MM.1S (cell line): ENCODE data around the gene USP46.

Experiments used
- DNase-seq: peaks from one replicate; pipeline ENCODE4 v3.0.0-alpha.2; 2015
- H2AFZ ChIP-seq: fragments of 300-600 bp; sonication (generic); 2 replicates; pipeline ENCODE4 v1.6.0; 2016; ENCODE audit warnings: antibody characterized with exemption, low read length
- H3F3A ChIP-seq: fragments of 300-600 bp; sonication (generic); 2 replicates; pipeline ENCODE4 v1.6.1; 2016; ENCODE audit warnings: mild to moderate bottlenecking, antibody characterized with exemption, low read length, moderate library complexity, mixed read lengths; ENCODE audit not compliant: insufficient read depth
- H3K27ac ChIP-seq: fragments of 300-600 bp; sonication (generic); 2 replicates; pipeline ENCODE4 v1.5.1; 2016; ENCODE audit warnings: mild to moderate bottlenecking, low read length
- H3K27me3 ChIP-seq: fragments of 300-600 bp; sonication (generic); replicated peaks from 2 replicates; pipeline ENCODE4 v1.6.0; 2016; ENCODE audit warnings: low read length; ENCODE audit not compliant: insufficient read depth
- H3K36me3 ChIP-seq: fragments of 300-600 bp; sonication (generic); replicated peaks from 2 replicates; pipeline ENCODE4 v1.6.1; 2016; ENCODE audit warnings: mild to moderate bottlenecking, low read length, mixed read lengths; ENCODE audit not compliant: insufficient read depth
- H3K4me1 ChIP-seq: fragments of 300-600 bp; sonication (generic); 2 replicates; pipeline ENCODE4 v1.6.1; 2016; ENCODE audit warnings: low read length, mixed read lengths
- H3K4me2 ChIP-seq: fragments of 300-600 bp; sonication (generic); 2 replicates; pipeline ENCODE4 v1.6.0; 2016; ENCODE audit warnings: low read depth, low read length
- H3K4me3 ChIP-seq: fragments of 300-600 bp; sonication (generic); 2 replicates; pipeline ENCODE4 v1.5.1; 2016; ENCODE audit warnings: low read length, mixed read lengths
- H3K79me2 ChIP-seq: fragments of 300-600 bp; sonication (generic); 2 replicates; pipeline ENCODE4 v1.6.1; 2016; ENCODE audit warnings: mixed run types, low read length, mixed read lengths
- H3K9ac ChIP-seq: fragments of 300-600 bp; sonication (generic); 2 replicates; pipeline ENCODE4 v1.6.1; 2016; ENCODE audit warnings: low read length, mixed read lengths
- H3K9me2 ChIP-seq: fragments of 300-600 bp; sonication (generic); replicated peaks from 2 replicates; pipeline ENCODE4 v1.6.1; 2016; ENCODE audit warnings: mild to moderate bottlenecking, low read length, mixed read lengths; ENCODE audit not compliant: insufficient read depth
- H3K9me3 ChIP-seq: fragments of 300-600 bp; sonication (generic); replicated peaks from 2 replicates; pipeline ENCODE4 v1.6.1; 2016; ENCODE audit warnings: mild to moderate bottlenecking, low read length, mixed read lengths; ENCODE audit not compliant: insufficient read depth
- H4K20me1 ChIP-seq: fragments of 300-600 bp; sonication (generic); 2 replicates; pipeline ENCODE4 v1.6.1; 2016; ENCODE audit warnings: mild to moderate bottlenecking, low read length, moderate library complexity, mixed read lengths; ENCODE audit not compliant: insufficient read depth
- EZH2 ChIP-seq: fragments of 300-600 bp; sonication (generic); optimal IDR thresholded peaks from 2 replicates; pipeline ENCODE3; 2017; ENCODE audit warnings: low read depth, mild to moderate bottlenecking, antibody characterized with exemption, low read length, mixed read lengths
- EZH2phosphoT487 ChIP-seq: fragments of 300-600 bp; sonication (generic); IDR thresholded peaks from 2 replicates; pipeline ENCODE4 v1.6.1; 2018; ENCODE audit warnings: antibody characterized with exemption, low read length
- TF ChIP-seq, protein P1 (sequence below): fragments of 300-600 bp; sonication (generic); IDR thresholded peaks from 2 replicates; pipeline ENCODE4 v1.5.1; 2016; ENCODE audit warnings: antibody characterized with exemption, low read length, mixed read lengths

Gene USP46

DNA sequence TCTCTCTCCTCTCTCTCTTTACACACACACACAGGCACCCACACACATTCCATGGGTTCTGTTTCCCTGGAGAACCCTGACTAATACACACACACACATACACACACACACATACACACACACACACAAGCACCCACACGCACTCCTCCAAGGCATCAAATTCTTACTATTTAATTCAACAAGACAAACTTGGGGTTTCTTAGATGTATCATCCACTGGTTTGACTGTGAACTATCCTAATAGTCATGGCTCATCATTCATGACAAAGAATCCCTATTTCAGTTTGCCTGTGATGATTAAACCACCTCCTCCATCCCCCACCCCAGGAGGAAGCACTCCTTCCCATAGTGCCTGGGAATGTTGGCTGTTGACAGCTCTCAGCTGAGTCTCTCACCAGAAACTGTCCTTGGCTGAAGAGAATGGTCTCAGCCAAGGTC lies 98.2 kb downstream of the USP46 start:
- Histone ChIP-seq H3K4me1 (no peaks in the 10 kb centered on the region), H3K36me3 (no peaks in the 10 kb centered on the region), H3K9me3 (no peaks in the 10 kb centered on the region), H3K79me2 (no peaks in the 10 kb centered on the region), H3K4me2 (no peak overlapping the region), H3F3A (no peaks in the 10 kb centered on the region), H3K4me3 (no peak overlapping the region), H3K27ac (no peak overlapping the region), H2AFZ (no peak overlapping the region), H4K20me1 (no peaks in the 10 kb centered on the region), H3K9ac (no peak overlapping the region), H3K9me2 (no peaks in the 10 kb centered on the region), H3K27me3 (no peaks in the 10 kb centered on the region)
- DNase-seq = no peak
- TF ChIP-seq EZH2 (no peak), EZH2phosphoT487 (no peak)
- TF ChIP-seq, protein P1, sequence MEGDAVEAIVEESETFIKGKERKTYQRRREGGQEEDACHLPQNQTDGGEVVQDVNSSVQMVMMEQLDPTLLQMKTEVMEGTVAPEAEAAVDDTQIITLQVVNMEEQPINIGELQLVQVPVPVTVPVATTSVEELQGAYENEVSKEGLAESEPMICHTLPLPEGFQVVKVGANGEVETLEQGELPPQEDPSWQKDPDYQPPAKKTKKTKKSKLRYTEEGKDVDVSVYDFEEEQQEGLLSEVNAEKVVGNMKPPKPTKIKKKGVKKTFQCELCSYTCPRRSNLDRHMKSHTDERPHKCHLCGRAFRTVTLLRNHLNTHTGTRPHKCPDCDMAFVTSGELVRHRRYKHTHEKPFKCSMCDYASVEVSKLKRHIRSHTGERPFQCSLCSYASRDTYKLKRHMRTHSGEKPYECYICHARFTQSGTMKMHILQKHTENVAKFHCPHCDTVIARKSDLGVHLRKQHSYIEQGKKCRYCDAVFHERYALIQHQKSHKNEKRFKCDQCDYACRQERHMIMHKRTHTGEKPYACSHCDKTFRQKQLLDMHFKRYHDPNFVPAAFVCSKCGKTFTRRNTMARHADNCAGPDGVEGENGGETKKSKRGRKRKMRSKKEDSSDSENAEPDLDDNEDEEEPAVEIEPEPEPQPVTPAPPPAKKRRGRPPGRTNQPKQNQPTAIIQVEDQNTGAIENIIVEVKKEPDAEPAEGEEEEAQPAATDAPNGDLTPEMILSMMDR = no peak

DNA sequence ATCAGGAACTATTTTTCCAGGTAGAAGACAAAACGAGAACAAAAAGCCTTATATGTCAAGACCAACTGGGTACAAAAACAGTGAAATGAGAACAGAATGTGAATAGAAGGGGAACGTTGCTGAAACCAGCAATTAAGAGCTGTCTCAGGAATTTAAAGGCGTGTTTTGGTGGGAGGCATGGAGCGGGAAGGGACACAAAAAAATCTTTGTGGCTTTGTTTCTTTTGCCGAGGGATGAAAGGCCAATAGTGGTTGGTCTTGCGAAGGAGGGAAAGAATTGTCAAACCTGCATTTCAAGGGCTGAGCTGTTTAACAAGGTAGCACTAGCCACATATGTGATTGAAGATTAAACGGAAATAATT lies 103.8 kb downstream of the USP46 start:
- Histone ChIP-seq H4K20me1 (no peaks in the 10 kb centered on the region), H3K4me3 (no peak overlapping the region), H3K9me2 (no peaks in the 10 kb centered on the region), H3F3A (no peaks in the 10 kb centered on the region), H3K9me3 (no peaks in the 10 kb centered on the region), H3K27ac (no peak overlapping the region), H3K4me1 (no peaks in the 10 kb centered on the region), H3K79me2 (no peaks in the 10 kb centered on the region), H3K36me3 (no peaks in the 10 kb centered on the region), H3K9ac (no peak overlapping the region), H3K27me3 (no peaks in the 10 kb centered on the region), H3K4me2 (no peak overlapping the region), H2AFZ (no peak overlapping the region)
- TF ChIP-seq, protein P1 = no peak
- no peak for TF ChIP-seq EZH2phosphoT487
- TF ChIP-seq EZH2 = no peak
- DNase-seq = no peak

DNA sequence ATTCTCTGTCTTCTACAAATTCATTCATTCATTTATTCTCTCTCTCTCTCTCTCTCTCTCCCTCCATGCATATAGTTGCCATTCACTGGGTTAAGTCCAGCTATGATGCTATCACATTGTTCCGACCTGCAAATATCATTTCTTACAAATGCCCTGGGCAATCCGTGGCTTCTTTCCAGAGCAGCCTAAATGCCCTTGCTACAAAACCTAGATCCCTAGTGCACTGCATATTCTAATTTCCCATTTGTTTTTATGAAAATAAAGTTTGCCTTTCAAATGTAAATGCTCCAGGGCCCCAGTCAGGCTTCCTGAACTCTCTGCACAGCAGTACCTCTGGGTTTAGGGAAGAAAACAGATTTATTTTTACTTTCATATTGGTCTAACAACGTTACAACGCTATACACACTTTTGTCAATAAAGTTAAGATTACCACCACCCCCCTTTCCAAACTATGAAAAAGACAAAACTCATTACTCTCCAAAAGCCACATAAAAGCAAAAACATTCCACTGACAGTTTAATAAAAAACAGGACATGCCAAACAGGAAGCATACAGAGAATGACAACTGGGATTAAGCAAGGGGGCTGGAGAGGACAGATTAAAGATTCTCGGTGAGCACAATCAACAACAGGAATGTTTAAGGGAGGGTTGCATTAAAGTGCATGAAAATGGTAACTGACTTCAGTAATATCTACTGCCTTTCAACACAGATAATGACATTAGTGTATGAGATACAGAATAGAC lies 104.3 kb downstream of the USP46 start:
- no peak for TF ChIP-seq EZH2phosphoT487
- TF ChIP-seq, protein P1 = no peak
- no peak for TF ChIP-seq EZH2
- Histone ChIP-seq H3K9me2 (no peaks in the 10 kb centered on the region), H3K4me1 (no peaks in the 10 kb centered on the region), H3K27ac (no peak overlapping the region), H4K20me1 (no peaks in the 10 kb centered on the region), H3K4me3 (no peak overlapping the region), H3K9me3 (no peaks in the 10 kb centered on the region), H3K36me3 (no peaks in the 10 kb centered on the region), H3K4me2 (no peak overlapping the region), H3K27me3 (no peaks in the 10 kb centered on the region), H3K9ac (no peak overlapping the region), H3K79me2 (no peaks in the 10 kb centered on the region), H3F3A (no peaks in the 10 kb centered on the region), H2AFZ (no peak overlapping the region)
- no peak for DNase-seq
